ENCODE measurements around the gene PLAC1.

PLAC1 gene

GRCh38 chrX:134571796-134572195 lies 86.5 kb downstream of the PLAC1 start:
- no peak for DNase-seq (ENCODE audit: low read depth, low spot score)
- no peak for TF ChIP-seq CTCF (IDR thresholded peaks at IDR 0.05; ENCODE audit: low read depth, low read length)
- H3K4me3 ChIP-seq (ENCODE audit: low read depth, low read length) = no peak overlapping the region
- in situ Hi-C loops (cut with HindIII; ENCODE audit: low sequenced_read_pairs) = no loop called here

GRCh38 chrX:134570899-134571298 lies 87.4 kb downstream of the PLAC1 start:
- DNase-seq (ENCODE audit: low read depth, low spot score) = no peak
- in situ Hi-C loops (cut with HindIII; ENCODE audit: low sequenced_read_pairs) = no loop called here
- TF ChIP-seq CTCF (IDR thresholded peaks at IDR 0.05; ENCODE audit: low read depth, low read length) = no peak
- H3K4me3 ChIP-seq (ENCODE audit: low read depth, low read length) = no peak overlapping the region

- no peak overlapping the region for H3K4me3 ChIP-seq (ENCODE audit: low read depth, low read length)
- in situ Hi-C loops (cut with HindIII; ENCODE audit: low sequenced_read_pairs) = no loop called here
- no peak for TF ChIP-seq CTCF (IDR thresholded peaks at IDR 0.05; ENCODE audit: low read depth, low read length)
- no peak for DNase-seq (ENCODE audit: low read depth, low spot score)
Measured at GRCh38 chrX:134570509-134570846, 87.8 kb downstream of the PLAC1 start.

- TF ChIP-seq CTCF (IDR thresholded peaks at IDR 0.05; ENCODE audit: low read depth, low read length) = no peak
- in situ Hi-C loops (cut with HindIII; ENCODE audit: low sequenced_read_pairs) = no loop called here
- H3K4me3 ChIP-seq (ENCODE audit: low read depth, low read length) = no peak overlapping the region
- no peak for DNase-seq (ENCODE audit: low read depth, low spot score)
Measured at GRCh38 chrX:134569306-134569705, 89.0 kb downstream of the PLAC1 start.

- H3K4me3 ChIP-seq (ENCODE audit: low read depth, low read length) = no peak overlapping the region
- no peak for DNase-seq (ENCODE audit: low read depth, low spot score)
- no peak for TF ChIP-seq CTCF (IDR thresholded peaks at IDR 0.05; ENCODE audit: low read depth, low read length)
- in situ Hi-C loops (cut with HindIII; ENCODE audit: low sequenced_read_pairs) = no loop called here
Measured at GRCh38 chrX:134568285-134569016, 89.8 kb downstream of the PLAC1 start.

GRCh38 chrX:134566506-134566905 lies 91.8 kb downstream of the PLAC1 start:
- DNase-seq (ENCODE audit: low read depth, low spot score) = no peak
- in situ Hi-C loops (cut with HindIII; ENCODE audit: low sequenced_read_pairs) = no loop called here
- TF ChIP-seq CTCF (IDR thresholded peaks at IDR 0.05; ENCODE audit: low read depth, low read length) = no peak
- H3K4me3 ChIP-seq (ENCODE audit: low read depth, low read length) = no peak overlapping the region
